HG03280 (cell line): ENCODE data around the gene FAM89A.

Experiments
- ATAC-seq: cut with Tn5 transposase; IDR thresholded peaks from one replicate; pipeline ENCODE4 v1.9.1; 2021; ENCODE audit warnings: mild to moderate bottlenecking, moderate library complexity; ENCODE audit not compliant: unreplicated experiment

FAM89A gene

DNA sequence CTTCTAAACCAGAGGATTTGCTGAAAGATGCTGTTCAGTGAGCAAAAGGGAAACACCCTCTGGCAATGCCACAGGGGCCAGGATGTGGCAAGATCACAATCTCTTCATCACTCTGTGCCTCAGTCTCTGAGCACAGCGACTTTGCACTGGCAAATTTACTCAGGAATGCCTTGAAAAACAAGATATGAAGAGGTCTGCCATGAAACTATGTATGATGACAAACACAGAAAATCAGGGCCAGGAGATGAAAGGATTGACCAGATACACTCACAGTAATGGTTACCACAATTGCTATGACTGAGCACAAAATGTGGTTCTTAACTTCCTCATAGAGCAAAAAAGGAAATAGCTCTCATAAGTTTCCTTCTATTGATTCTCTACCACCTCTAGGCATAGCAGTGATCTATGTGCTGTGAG lies 67.2 kb downstream of the FAM89A start:
- ATAC-seq = peak; percentile 77

GRCh38 chr1:230971771-230972170 lies 68.3 kb downstream of the FAM89A start:
- no peak for ATAC-seq

GRCh38 chr1:230970432-230970831 lies 69.6 kb downstream of the FAM89A start:
- no peak for ATAC-seq
